Stimulated activated CD4-positive, alpha-beta T cell treated with anti-CD3 and anti-CD28 coated beads, Interleukin-2, amount 100 ng/mL, for 24 hours (primary cell): ENCODE measurements around the gene GRM8.
"Not testable (repeated sequence)": the region's sequence is repeated elsewhere in the genome, so short reads cannot be mapped to it uniquely, and the experiment has no call there.

ENCODE experiments used
- DNase-seq, 2 donors: peaks; one replicate each; pipeline ENCODE4 v3.0.0-alpha.2; 2020

GRM8 gene

DNA sequence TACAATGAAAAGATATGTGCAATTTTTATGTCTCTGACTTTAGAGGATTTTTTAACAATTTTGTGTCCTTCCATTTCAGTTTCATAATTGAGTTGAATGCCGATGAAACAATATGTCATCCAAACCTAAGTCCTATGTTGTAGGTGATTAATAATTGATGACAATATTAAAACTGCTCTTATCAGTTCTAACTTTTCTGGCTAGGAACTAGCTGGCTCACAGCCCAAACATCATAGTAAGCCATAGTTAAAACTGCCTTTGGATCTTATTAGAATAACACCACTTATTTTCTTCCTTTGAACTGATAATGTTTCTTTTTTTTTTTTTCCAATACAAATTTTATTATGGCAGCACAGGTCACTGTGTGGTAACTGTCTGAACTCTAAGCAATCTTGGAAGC lies 230.9 kb downstream of the GRM8 start:
- DNase-seq, result no peak

DNA sequence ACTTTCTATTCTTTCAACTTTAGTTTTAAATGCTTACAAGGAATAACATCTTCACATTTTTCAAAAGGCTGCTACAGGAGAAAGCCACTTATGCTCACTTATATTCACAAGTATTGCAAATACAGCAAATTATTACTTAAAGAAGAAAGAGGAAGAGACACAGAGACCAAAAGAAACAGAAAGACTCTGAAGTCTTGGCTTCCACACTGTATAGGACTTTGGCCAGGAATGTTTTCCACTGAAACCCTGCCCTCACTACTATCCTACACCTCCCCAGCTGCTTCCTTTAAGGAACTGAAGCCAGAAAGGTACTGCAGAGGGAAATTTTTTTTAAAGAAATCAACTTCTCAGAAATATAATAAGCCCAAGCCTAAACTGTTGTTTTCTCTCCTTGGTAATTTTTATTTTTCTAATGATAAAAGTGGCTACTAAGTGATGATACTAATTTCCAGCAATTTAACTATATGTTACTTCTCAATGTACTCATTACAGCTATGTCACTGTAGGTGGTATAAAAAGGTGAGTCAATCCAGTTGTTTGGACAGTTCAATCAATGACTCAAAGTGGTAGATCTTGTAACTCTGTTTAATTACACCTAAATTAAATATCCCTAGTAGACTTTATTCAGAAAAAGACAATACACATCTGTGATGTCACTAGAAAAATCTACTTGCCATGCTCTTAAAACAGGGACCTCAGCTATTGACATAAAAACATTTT lies 231.6 kb downstream of the GRM8 start:
- DNase-seq, result no peak

DNA sequence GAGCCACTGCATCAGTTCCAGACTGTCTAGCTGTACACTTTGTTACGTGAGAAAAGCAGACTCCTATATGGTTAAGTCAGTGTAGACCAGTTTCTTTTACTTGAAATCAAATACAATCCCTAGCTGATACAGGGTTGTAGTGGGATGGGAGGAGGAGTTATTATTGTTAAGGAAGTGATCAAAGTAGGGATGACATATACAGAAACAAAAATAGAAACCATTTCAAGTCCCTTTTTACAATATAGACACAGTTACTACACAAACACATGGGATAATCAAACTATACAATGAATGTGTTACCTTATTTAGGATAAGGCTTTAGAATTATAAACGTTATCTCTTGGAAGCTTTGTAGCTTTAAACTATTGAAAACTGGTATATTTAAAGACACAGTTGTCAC lies 233.9 kb downstream of the GRM8 start:
- DNase-seq, result no peak

DNA sequence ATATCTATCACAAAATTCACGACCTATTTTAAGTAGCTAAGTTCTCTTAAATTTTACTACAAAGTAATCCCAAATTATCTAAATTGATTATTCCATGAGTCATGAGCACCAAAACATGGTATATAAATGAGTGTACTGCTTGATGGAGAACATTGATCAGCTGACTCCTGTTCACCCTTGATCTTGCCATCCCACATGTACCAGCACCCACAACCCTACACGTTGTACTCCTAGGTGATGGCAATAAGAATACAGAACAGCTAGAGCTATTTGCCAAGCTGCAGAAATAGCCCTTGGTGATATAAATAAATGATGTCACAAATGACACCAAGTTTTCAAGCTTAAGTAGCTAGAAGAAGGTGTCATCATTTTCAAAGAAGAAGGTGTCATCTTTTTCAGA lies 235.5 kb downstream of the GRM8 start:
- DNase-seq, result no peak

DNA sequence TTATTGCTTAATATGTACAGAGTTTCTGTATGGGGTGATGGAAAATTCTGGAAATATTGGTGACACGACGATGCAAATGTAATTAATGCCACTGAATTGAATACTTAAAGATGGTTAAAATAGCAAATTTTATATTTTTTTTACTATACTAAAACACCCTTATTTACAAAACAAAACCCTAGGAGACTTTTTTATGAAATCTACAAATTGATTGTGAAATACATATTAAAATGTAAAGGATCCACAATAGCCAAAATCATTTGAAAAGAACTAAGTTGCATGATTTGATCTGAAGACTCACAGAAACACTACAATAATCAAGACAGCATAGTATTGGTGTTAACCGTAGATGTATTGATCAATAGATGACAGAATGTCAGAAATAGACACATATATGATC lies 252.0 kb downstream of the GRM8 start:
- no peak for DNase-seq

DNA sequence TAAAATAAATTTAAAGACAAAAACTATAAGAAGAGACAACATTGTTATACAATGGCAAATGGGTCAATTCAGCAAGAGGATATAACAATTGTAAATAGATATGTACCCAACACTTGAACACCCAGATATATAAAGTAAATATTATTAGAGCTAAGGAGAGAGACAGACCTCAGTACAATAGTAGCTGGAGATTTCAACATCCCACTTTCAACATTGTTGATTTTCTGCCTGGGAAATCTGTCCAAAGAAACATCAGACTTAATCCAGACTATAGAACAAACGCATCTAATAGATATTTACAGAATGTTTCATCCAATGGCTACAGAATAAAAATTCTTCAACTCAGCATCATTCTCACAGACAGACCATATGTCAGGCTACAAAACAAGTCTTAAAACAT lies 256.1 kb downstream of the GRM8 start:
- no peak for DNase-seq

DNA sequence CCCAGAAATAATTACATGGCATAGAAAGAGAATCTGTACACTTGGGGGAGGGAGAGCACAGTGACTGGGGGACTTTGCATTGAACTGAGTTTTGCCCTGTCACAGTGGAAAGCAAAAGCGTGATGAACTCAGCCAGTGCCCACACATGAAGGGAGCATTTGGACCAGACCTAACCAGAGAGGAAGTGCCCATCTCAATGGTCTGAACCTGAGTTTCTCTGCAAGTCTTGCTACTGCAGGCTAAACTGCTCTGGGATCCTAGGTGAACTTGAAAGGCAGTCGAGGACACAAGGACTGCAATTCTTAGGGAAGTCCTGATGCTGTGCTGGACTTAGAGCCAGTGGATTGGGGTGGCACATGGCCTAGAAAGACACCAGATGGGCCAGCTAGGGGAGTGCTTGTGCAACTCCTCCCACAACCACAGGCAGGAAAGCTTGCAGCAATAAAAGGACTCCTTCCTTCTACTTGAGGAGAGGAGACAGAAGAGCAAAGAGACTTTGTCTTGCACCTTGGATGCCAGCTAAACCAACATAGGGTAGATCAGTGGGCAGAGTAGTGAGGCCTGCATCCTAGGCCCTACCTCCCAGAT lies 259.0 kb downstream of the GRM8 start:
- DNase-seq, result no peak

DNA sequence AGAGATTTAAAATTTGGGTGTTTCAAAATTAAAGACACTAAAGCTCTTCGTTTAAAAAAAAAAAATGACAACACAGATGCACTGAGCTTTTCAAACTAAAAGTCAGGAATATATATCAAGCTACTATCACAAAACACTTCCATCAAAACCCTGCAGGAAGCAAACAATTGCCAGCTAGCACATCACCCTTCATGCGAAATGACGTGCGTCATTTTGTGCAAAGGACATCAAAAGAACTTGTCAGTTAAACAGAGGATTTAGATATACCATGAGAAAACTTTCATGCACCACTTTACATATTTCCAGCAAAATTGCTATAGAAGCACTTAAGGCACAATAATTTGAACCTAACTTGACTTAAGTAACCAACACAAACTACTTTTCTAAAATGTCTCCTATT lies 264.7 kb downstream of the GRM8 start:
- no peak for DNase-seq

DNA sequence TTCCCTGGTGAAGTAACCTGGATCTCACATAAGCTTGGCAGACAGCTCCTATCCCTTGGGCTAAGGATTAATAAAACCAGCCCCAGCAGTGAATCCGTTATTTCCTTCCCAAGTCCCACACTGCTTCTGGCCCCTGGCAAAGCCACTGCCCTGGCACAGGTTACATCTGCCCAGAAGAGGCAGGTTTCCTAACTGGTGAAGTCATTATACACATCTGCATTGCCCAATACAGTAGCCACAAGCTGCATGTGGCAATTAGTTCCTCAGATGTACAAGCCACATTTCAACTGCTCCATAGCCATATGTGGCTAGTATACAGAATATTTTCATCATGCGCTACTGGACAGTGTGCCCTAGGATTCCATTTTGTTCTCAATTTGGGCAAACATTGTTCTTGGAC lies 273.0 kb downstream of the GRM8 start:
- no peak for DNase-seq

DNA sequence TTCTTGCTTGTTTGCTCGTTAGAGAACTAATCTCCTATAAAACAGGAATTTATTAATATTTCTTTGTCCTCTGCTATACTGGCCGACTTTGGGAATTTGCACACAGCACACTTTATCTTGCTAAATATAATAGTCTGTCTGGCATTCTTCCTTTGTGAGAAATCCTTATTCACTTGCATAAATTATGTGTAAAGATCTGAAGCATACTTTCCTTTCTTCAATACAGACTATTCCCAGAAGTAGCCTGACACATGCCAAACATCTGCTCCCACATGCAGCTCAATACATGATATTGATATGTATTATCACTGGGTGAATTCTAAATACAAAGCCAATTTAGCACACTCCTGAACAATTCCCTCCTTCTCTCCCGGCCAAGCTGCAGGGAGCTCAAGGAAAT lies 273.9 kb downstream of the GRM8 start:
- DNase-seq, result no peak

DNA sequence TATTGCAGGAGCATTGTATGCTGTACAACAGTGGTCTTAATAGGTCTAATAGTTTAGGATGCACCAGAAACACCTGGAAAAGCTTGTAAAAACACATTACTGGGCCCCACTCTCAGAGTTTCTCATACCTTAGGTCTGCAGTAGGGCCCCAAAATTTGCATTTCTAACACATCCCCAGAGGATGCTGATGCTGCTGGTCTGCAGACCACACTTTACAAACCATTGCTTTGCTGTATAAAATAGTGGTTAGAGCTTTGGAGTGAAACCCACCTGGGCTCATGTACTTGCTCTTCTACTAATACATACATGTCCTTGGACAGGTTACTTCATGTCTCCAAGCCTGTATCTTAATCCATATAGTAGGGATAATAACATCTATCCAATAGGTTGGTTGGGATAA lies 279.7 kb downstream of the GRM8 start:
- no peak for DNase-seq

DNA sequence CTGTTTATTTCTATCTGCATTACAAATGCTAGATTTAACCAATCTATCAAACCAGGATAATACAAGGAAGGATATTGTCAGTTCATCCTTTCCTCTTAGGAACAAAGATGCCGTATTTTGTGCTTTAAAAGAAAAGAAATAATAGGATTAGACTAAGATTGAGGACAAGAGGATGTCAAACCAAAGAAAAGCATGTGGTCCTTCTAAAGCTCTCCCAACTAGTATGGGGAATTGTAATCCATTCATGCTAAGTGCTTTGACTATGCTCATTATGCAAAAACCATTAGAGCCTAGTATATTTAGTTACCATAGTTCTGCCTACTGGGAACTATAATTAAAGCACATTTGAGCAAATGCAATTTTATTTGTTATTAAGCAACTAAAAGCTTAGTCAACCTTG lies 280.2 kb downstream of the GRM8 start:
- DNase-seq, result no peak

DNA sequence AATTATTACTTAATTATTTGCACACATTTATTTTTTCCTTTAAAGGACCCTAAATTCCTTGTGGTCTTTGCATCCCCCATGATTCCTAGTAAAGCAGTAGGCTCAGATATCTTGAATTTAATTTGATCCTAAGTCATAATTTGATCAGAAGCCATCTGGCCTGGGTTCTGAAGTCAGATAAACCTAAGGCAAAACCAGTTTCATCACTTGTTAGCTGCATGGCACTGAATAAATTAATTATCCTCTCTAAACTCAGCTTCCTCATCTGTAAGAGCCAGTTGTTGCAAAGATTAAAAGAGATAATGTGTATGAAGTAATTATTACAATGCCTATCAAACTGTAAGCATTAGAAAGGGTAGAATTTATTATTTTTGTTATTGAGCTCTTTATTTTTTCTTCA lies 293.1 kb downstream of the GRM8 start:
- no peak for DNase-seq

DNA sequence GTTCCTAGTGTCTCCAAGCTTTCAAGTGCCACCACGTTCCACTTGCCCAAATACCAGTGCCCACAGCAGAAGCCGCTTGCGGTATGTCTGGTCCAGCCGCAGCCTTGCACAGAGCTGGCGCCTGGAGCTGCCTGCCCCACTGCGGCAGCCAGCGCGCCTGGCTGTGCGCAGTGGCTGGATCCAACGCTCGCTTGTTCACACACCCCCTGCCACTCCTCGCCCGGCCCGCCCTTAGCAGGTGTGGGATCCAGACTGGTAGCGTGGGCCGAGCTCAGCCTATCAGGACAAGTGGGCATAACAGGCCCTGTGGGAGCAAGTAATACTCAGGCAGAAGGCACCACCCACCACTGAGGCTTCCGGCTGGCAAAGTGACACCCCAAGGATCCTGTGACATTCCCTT lies 294.4 kb downstream of the GRM8 start:
- no peak for DNase-seq

DNA sequence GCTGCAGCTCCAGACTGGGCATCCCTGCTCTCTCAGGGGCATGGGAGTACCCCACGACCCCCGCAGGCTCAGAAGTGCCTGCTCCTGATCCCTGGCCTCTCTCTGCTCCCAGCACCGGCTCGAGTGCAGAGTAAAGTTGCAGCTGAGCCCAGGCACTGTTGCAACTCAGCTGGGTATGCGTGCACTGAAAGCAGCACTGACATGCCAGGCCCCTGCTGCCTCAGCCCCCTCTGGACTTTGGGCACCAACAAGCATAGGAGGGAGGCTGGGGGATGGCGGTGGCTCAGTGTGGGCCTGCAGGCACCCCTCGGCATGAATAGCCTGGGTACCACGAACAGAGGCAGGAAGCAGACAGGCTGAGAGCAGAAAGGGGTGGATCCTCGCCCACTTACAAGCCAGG lies 295.3 kb downstream of the GRM8 start:
- no peak for DNase-seq

DNA sequence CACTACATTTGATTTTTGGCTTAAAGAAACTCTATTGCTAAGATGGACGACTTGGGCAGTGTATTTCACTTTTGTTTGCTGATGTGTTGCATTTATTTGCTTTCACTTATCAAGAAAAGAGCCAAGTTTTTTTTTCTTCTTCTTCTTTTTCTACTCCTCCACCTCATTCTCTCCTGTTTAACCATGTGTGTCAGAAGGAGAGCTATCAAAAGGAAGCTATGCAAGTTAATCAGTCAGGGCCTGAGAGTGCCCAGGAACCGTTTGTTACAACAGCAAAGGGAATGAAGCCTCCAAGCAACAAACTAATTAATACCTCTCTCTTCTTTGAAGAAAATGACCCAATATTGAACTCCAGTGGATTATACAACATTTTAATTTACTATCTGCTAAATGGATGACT lies 299.3 kb downstream of the GRM8 start:
- DNase-seq, result no peak

DNA sequence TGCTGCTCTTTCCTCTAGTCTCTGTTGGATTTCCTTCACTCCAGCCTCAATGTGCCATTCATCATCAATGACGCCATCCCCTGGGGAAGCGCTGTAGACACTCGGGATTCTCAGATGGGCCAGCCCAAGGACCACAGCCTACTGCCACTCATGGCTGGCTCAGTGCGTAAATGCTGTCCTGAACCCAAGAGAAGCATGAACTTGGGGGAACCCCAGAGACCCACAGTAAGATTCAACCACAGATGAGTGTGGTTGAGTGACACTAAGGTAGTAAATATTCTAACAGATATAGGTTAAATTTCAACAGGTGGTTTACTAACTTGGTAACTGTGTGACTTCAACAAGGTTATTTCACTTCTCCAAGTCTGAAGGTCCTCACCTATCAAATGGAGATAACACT lies 304.1 kb downstream of the GRM8 start:
- DNase-seq, result no peak

DNA sequence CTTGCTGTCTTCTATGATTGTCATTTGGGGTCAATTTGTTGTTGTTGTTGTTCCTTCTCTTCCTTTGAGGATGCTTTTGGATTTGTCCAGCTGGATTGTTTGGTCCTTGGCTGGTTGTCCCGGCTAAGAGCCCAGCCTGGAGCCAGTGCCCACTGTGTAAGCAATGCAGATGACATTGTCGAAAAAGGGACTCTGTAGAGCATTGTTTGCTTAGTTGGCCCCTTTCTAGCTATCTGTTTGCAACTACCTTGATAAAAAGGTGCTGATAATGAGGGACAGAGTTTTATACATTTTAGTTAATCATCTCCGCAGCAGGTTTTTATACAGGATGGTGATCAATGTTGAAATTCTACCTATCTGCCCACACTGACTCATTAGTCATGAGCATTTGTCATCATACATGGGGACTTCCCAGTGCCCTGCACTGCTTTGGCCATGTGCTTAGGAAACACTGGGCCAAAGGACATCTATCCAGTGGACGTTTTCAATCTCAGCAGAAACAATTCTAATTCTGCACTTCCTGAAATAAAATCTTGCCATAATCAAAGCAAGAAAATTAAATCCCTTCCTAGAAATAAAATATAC lies 311.9 kb downstream of the GRM8 start:
- no peak for DNase-seq

DNA sequence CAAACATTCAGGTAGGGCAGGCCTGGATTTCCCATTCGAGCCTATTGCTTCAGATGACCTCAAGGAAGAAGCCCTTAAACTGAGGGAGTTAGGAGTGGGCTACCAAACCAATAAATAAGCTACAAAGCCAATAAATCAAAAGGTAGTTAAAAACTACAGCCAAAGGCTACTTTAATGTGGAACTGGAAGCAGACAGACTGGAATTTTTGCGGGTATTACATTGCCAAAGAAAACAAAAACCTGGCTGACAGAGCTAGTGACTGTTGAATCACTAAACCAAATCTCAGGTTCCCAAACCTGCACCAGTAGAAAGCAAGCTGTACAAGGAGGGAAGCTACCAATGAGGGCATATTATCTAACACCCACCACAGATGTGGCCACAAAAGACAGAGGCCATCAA lies 315.6 kb downstream of the GRM8 start:
- DNase-seq, result no peak

DNA sequence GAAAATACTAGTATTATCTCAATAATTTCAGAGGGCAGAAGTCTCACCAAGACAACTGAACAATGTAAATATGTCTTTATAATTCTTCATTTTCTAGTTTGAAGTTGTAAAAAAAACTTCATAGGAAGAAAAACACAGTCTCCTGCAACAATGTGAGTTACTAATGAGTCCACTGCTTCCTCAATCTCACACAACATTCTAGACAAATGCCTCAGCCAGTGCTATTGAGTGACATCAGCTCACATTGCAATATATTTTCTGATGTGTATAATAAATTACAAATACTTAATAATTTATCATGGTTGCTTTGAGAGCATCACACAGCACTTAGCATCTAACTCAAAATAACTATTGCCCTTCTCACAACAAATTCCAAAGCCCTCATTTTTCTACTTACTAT lies 321.2 kb downstream of the GRM8 start:
- DNase-seq, result no peak

DNA sequence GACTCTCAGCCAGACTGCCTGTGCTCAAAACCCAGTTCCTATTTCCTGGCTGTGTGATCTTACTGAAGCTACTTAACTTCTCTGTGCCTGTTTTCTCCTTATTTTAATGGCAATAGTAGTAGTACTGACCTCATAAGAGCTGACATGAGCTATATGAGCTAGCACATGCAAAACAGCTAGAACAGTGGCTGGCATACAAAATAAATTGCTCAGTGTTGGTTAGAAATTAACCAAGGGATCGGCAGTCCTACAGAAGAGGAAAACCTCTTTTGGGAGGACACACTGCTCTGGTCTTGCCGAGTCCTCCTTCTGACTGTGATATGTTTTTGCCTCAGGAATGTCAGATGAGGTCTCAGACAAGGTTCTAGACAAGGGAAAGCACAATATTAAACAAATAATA lies 322.6 kb downstream of the GRM8 start:
- DNase-seq, result no peak

DNA sequence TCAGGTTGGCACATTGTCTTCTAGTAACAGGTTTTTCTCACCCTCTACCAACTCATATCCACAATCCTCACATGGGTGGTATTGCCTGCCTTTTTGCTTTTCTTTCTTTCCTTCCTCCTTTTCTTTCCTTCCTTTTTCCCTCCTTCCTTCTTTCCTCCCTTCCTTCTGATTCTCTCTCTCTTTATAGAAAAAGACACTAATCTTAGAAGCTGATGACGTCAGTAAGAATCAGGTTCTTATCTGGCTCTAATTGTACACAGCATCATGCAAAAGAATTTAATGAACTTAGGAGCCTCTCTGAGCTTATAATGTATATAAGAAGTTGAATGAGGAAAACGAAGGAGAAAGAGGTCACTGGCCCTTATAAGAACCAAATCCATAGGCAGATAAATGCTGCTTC lies 328.3 kb downstream of the GRM8 start:
- no peak for DNase-seq

DNA sequence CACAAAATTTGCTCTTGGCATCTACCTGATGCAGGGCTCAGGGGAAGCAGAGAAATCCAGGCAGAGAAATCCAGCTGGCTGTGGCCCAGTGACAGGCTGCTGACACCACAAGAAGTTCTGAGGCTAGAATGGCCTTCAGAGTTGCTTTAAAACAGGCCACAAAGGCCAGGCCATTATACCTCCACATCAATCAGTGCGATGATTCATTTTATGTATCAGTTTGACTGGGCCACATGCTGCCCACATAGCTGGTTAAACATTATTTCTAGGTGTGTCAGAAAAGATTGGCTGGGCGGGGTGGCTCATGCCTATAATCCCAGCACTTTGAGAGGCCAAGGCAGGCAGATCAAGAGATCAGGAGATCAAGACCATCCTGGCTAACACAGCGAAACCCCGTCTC lies 341.1 kb downstream of the GRM8 start:
- not testable (repeated sequence) for DNase-seq

DNA sequence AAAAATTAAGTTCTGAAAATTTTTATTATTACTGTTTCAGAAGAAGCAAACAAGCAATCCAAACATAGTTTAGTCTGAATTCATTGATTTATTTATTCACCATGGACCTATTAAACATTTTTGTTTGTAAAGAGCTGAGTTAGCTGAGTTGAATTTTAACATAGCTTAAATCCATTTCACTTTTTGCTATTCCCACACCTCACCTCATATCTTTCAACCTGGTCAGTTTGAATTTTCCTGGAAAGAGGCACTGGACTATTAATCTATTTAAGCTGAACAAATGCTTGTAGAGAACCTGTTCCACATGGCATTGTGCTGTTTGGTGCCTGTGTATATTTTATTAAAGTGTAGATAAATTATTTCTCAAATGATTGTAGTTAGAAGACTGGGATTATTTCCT lies 344.2 kb downstream of the GRM8 start:
- not testable (repeated sequence) for DNase-seq

DNA sequence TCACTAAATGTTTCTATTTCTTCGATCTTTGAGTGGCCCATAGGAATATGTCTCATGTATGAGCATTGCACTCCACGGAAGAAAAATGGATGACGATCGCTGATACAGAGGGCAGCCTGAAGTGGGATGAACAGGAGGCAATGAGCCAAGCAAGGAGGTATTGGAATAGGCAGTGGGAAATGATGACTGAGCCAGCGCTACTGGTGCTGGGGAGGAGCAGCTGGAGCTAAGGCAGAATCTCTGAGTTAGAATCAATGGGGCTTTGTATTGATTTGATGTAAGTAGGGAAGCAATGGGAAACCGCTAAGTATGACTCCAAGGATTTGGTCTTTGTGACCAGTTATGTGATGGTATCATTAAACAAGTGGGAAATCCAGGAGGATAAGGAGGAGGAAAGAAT lies 345.1 kb downstream of the GRM8 start:
- not testable (repeated sequence) for DNase-seq
